ENCODE measurements around the gene APOL1.
"Not testable (repeated sequence)": the region's sequence is repeated elsewhere in the genome, so short reads cannot be mapped to it uniquely, and the experiment has no call there.

The APOL1 gene

DNA sequence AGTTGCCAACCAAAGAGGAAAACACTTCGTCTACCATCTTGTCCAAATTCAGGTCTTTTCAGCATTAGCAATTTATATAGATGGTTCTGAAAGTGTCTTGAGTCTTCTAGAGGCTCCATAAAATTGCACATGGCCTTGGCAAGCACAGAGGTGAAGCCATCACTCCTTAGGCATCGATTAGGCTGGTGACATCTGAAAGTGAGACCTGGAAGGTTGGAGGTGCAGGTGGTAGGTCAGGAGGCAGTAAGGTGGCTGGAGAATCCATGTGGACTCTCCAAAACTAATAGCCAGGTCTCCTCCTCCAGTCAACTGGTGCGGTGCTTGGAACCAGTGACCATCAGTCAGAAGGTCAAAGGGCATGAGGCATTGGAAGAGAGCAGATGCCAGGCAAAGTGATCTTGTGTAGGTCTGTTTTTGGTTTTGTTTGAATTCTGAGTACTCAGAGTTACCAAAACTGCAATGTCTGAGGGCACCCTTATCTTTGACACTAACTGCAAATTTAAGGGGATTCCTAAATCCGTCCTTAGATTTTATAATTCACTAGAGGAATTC is 7.1 kb upstream of the APOL1 start:
- no peak for DNase-seq (ENCODE audit: low read depth)

DNA sequence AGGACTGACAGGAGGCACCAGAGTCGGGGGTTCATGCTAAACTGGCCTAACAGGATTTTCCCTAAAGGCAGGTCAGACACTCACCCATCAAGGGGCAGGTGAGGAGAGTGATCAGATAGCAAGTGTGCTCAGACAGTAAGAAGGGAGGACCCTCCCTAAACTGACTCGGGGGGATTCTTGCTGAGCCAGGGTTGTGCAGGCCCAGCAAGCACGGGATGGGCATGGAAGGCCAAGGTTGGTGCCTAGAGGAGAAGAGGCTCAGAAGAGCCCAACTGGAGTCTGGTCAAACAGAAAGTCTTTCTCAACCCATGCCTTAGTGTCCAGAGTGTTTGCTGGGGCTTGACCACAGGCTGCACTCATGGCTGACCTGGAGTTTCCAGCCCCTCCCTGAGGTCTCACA is 6.2 kb upstream of the APOL1 start:
- no peak for DNase-seq (ENCODE audit: low read depth)

DNA sequence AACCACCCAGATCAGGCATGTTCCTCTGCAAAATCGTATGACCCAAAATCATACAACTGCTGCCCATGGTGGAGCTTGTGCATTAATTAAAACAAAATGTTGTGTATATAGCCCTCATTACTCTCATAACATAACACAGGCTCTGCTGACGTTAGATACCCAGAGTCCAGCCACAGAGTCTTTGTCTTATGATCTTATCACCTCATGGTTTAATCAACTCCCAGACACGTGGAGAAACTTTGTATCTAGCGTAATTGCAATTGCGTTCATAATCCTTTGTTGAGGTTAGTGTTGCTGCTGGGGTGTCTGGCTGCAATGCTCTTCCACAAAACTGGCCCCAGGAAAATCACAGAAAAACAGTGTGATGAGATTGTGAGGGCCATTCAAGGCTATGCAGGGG is 5.0 kb upstream of the APOL1 start:
- no peak for DNase-seq (ENCODE audit: low read depth)

DNA sequence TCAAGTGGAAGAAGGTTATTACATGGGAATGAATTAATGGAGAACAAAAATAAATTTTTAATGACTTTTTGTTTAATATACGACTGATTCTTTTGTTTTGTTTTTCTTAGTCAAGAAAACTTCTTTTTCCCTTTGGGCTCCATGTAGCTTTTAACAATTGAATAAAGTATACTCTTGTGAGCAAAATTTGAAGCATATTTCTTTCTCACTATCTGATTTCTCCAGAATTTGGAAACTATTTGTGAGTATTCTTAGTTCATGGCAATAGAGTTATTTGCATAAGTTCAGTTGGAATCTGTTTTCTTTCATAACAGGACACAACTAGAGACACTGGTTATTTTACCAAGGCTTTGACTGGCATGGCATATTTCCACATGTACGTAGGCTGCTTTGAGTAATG is 3.8 kb upstream of the APOL1 start:
- DNase-seq (ENCODE audit: low read depth), result no peak

DNA sequence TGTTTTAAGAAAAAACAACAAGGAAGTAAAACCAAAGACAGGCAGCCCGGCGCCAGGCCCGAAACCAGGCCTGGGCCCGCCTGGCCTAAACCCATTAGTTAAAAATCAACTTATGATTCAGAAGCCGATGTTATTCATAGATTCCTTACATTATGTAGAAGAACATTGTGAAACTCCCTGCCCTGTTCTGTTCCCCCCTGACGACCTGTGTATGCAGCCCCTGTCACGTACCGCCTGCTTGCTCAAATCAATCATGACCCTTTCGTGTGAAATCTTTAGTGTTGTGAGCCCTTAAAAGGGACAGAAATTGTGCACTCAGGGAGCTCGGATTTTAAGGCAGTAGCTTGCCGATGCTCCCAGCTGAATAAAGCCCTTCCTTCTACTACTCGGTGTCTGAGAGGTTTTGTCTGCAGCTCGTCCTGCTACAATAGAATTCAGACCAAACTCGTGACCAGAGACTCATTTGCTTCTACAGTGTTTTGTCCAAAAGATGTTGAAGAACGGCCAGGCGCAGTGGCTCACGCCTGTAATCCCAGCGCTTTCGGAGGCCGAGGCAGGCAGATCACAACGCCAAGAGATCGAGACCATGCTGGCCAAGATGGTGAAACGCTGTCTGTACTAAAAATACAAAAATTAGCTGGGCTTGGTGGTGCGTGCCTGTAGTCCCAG is 2.5 kb upstream of the APOL1 start:
- not testable (repeated sequence) for DNase-seq (ENCODE audit: low read depth)

DNA sequence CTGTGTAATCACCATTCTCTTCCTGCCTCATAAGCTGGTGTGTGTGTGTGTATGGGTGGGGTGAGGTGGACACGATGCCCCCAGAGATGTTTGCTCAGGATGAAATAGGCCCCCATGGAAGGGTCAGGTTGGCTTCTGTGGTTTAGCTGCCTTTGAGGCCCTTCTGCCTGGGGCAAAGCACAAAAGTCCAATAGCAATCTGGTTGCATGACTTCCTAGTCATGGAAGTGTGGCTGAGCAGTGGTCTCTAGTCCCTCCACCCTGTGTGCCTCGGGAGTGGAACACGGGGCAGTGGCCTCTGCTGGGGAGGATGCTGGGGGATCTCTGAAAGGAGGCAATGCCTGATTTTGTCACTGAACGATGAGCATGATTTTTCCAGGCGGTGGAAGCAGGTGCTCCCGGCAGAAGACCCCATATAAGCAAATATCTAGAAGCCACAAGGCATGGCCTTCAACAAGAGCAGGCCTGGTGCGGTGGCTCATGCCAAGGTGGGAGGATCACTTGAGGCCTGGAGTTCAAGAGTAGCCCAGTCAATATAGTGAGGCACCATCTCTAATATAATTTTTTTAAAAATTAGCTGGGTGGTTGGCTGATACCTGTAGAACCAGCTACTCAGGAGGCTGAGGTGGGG is 839 bp upstream of the APOL1 start:
- not testable (repeated sequence) for DNase-seq (ENCODE audit: low read depth)

DNA sequence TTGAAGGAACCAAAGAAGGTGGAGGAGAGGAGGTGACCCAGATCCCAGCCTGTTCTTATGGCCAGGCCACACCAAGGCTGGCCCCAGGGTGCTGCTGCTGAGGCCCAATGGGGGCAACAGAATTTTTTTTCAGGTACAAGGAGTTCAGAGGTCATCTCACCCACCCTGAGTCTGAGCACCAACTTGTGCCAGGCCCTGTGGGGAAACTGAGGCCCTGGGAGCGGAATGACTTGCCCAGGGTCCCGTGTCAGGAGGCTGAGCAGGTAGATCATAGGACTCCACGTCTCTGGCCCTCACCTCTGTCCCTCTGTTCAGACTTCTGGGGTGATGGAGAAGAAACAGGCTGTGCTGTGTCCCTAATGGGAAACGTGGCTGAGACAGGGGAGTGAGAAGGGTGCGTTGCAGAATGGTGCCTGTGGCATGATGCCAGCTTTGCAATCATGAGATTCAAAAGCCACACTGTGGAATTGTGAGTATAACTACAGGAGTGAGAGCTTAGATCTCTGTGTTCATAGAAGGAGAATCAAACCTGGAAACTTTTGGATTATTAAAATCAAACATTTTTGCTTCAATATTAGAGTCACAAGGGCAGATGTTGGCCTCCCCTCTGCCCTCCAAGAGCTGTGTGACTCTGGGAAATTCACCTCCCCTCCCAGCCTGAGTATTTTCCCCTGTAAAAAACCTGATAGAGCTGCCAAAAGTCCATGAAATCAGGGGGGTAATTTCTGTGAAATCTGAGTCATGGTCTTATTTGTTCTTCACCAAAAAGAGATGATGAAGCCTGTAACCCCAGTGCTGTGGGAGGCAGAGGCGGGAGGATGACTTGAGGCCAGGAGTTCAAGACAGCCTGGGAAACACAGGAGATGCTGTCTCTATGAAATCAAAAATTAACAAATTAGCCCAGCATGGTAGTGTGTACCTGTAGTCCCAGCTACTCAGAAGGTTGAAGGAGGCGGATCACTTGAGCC is 874 bp downstream of the APOL1 start:
- DNase-seq (ENCODE audit: low read depth), result no peak

DNA sequence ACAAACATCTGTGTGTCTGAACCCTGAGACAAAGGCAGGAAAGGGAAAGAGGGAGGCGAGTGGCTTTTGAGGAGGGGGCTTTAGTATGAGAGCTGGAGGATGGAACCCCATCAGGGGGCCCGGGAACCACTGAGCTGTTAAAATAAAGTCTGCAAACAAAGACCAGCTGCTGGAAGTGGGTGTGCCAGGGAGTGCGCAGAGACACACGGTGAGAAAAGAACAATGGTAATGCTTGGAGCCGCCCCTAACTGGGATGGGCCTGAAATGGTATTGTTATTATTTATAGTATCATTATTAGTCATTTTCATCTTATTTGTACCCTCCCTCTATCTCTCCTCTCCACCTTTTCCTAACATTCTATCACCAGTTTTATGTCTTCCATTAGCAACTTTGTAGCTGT is 2.6 kb downstream of the APOL1 start:
- DNase-seq (ENCODE audit: low read depth), result not testable (repeated sequence)

DNA sequence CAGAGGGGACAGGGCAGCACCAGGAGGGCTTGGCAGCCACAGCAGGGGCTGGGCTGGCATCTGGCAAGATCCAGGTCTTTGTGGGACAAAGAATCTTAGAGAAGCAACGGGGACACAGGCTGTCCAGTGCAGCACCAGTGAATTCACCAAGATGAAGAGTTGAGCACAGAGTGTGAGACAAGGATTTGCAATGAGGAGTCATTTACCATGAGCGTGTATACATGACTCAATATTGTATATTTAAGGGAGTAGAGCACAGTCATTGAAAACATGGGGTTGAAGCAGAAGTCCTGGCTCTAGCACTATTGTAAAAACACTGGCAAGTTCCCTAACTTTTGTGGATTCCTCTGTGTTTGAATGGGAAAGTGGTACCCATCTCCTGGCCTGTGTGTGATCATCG is 3.5 kb downstream of the APOL1 start:
- DNase-seq (ENCODE audit: low read depth), result no peak

DNA sequence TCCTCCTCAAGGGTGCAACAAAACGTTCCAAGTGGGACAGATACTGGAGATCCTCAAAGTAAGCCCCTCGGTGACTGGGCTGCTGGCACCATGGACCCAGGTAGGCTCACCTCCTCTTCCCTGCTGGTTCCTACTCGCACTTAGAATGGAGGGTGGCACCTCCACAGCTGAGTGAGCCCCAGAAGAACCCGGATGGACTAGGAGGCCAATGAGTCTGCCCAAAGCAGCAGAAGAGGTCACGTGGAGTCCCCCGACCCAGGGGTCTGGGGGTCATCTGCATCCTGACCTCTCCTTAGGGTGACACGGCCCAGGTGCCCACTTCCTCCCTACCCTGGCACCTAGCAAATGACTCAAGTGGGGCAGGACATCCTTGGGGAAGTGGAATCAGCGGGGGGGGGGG is 4.4 kb downstream of the APOL1 start:
- DNase-seq (ENCODE audit: low read depth), result no peak

DNA sequence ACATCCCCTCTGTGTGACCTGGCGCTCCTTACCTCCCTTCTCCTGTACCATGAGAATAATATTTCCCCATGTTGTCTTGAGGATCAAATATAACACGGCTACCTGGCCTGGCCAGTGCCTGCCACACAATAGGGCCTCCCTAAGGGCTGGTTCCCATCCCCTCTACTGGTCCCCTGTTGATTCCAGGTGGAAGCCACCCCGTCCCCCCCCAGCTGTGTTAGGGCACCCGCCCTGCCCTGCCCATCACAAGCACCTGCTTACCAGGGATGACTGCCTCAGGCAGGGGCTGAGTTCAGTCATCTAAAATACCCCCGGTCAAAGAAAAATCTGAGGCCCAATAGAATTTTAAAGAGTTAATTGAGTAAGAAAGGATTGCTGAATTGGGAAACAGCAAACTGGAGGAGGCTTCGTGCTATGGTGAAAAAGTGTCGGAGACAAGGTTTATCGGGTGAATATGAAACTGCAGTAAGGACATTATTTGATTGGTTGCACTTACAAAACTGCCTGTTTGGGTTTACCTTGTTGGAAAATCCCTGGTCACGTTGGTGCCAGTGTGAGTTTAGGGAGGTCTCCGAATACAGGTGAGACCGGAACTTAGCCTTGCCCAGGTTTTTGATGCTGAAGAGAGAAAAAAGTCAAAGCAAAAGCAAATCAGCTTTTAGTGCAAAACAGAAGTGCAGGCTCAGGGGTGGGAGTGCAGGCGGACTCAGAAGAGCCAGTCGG is 5.2 kb downstream of the APOL1 start:
- DNase-seq (ENCODE audit: low read depth), result no peak

DNA sequence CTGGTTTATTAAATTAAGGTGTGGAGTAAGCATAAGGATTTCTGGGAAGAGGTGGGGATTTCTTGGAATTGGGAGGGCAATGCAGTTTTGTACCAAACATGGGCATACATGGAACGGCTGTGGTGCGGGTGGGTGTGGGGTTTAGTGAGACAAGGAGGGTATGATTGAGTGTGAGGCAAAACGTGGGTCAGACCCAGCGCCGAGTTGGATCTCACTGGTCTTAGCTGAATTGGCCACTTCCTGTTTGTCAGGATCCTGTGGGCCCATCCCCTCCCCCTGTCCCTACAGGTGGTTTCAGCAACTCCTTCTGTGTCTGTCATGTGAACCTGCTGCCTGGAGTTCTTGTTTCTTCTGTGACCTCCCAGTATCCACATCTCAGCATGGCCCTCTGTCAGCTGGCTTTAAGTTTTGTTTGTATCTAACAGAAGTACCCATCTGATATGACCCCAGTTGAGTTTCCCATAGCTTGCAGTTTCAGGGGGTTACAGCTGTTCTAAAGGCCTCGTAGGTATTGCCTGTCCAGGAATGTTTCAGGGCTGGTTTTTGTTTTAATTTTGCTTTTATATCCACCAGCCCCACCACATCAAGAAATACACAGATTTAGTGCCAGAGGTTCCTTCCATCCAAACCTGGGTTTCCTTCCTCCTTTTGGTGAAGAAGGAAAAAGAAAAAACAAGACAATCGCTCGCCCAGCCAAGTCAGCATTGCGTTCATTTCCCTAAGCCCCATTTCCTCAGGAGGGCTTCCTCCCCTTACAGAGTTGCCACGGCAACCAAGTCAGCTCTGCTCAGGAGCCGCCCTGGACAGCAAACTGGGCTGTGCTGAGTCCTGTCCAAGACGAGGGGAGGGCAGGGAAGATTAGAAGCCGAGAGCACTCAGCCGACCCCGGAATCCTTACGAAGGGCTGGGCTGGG is 6.0 kb downstream of the APOL1 start:
- DNase-seq (ENCODE audit: low read depth), result no peak

DNA sequence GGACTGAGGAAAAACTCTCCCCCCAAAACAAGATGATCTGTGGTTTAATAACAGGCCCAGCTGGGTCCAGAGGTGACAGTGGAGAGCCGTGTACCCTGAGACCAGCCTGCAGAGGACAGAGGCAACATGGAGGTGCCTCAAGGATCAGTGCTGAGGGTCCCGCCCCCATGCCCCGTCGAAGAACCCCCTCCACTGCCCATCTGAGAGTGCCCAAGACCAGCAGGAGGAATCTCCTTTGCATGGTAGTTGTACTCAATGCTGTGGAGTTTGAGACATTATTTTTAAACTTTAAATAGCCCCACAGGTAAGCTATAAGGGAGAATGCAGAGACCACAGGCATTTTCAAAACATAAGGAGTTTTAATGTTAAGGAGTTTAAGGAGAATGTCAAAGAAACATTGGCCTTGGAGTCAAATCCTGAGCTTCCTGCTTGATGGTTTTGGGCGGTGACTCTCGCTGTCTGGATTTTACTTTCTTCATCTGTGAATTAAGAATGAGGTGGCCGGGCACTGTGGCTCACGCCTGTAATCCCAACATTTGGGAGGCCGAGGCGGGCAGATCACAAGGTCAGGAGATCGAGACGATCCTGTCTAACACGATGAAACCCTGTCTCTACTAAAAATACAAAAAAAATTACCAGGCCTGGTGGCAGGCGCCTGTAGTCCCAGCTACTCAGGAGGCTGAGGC is 6.8 kb downstream of the APOL1 start:
- DNase-seq (ENCODE audit: low read depth), result no peak

DNA sequence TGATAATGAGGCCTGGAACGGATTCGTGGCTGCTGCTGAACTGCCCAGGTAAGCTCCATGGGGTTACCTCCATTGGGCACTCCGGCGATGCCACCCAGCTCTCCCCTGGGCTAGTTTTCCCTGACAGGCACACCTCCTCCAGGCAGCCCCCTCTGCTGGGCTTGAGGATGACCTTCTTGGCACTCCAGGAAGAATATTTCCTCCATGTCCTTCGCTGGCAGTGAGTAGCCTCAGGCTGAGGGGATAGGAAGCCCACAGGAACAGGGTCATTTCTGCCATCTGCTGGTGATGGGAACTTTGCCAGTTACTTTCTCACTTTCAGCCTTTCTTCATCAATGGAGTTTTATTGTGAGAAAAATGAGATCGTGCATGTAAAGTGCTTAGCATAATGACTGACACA is 8.7 kb downstream of the APOL1 start:
- not testable (repeated sequence) for DNase-seq (ENCODE audit: low read depth)

DNA sequence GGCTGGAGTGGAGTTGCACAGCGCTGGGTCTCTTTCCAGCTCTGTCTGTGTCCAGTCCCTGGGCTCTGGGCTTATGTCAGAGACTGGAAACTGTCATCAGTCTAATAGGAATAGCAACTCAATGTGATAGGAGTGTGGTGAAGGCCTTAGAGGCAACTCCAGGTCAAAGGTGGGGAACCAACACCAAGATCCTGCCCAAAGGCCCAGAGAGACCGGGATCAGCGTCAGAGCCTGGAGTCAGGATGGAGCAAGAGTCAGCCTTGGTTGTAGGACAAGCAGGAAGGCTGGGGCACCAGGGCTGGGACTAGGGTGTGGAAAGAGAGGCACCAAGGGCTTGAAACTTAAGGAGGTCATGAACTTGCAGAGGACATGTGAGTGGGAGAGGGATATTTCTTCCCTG is 9.4 kb downstream of the APOL1 start:
- DNase-seq (ENCODE audit: low read depth), result not testable (repeated sequence)

DNA sequence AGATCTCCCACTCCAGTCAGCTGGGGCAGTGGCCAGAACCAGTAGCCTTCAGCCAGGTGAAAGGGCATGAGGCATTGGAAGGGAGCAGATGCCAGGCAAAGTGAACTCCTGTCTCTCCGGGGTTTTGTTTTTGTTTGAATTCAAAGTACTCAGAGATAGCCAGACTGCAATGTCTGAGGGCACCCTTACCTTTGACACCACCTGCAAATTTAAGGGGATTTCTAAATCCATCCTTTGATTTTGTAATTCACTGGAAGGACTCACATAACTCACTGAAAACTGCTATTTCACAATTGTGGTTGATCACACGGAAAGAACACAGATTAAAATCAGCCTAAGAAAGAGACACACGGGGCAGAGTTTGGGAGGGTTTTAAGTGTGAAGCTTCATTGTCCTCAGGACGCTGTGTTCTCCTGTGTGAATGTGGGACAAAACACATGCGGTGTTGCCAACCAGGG is 10.3 kb downstream of the APOL1 start:
- not testable (repeated sequence) for DNase-seq (ENCODE audit: low read depth)

DNA sequence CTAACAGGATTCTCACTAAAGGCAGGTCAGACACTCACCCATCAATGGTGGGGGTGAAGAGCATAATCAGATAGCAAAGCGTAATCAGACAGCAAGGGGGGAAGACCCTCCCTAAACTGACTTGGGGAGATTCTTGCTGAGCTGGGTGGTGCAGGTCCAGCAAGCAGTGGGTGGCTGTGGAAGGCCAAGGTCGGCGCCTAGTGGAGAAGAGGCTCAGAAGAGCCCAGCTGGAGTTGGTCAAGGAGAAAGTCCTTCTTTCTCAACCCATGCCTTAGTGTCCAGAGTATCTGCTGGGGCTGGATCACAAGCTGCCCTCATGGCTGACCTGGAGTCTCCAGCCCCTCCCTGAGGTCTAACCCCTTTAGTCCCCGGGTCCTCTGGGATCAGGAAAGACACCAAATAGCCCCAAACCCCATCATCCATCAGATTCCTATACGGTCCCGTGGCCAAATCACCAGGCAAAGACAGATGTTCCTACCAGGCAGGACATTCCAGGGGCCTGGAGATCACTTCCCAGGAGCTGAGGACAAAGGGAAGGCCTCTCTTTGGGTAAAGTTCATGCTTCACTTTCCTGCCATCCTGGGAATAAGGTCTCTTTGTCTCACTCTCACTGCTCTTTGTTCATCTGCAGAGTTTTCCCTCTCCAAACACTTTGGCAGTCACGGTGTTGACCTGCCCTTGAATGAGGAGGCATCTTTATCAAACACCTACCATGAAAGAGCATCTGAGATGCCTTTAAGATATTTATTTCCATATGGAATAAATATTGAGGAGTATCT is 11.1 kb downstream of the APOL1 start:
- DNase-seq (ENCODE audit: low read depth), result not testable (repeated sequence)

DNA sequence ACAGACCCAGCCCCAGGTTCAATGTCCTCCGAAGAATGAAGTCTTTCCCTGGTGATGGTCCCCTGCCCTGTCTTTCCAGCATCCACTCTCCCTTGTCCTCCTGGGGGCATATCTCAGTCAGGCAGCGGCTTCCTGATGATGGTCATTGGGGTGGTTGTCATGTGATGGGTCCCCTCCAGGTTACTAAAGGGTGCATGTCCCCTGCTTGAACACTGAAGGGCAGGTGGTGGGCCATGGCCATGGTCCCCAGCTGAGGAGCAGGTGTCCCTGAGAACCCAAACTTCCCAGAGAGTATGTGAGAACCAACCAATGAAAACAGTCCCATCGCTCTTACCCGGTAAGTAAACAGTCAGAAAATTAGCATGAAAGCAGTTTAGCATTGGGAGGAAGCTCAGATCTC is 14.1 kb downstream of the APOL1 start:
- no peak for DNase-seq (ENCODE audit: low read depth)

DNA sequence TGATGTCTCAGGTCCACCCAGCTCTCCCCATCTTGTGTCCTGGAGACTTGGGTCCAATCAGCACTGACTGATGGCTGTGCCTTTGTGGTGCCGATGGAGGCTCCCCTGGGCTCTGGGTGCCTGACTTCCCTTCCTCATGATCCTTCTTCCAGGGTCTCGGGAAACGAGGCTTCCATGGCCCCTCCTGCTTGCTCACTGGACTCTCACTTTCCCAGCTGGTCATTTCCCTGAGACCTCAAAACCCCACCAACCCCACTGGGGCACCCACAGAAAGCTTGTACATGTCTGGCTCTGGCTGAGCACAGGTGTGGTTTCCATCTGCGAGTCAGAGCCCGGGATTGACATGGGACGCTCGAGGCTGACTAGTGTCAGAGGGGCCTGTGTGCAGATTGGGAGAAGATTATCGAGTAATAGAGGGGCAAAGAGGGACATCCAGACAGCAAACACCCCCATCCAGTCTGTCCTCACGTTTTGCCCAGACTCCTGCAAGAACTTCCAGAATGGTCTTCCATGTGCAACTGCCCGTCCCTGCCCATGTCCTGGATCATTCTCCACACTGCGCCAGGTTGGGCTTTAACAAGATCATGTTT is 15.1 kb downstream of the APOL1 start:
- DNase-seq (ENCODE audit: low read depth), result no peak
